DND-41 (cell line): ENCODE data around the gene CFB.

Source experiments
- CTCF ChIP-seq: IDR thresholded peaks from 2 replicates; pipeline ENCODE4 v1.5.1; 2012; ENCODE audit warnings: borderline replicate concordance, low read length, moderate library complexity, mild to moderate bottlenecking; ENCODE audit not compliant: poor library complexity, severe bottlenecking; ENCODE audit errors: extremely low read depth
- EZH2 ChIP-seq: IDR thresholded peaks from 3 replicates; pipeline ENCODE4 v1.6.1; 2012; ENCODE audit warnings: borderline replicate concordance, low read depth, mild to moderate bottlenecking, moderate library complexity, low read length, inconsistent platforms; ENCODE audit not compliant: severe bottlenecking

GRCh38 chr6:31968326-31968725, 22.4 kb downstream of the CFB start:
- TF ChIP-seq CTCF (no peak), EZH2 (no peak)
